Retina (tissue), 1 donor: ENCODE data around the gene AUTS2.

Experiments used
- DNase-seq: peaks from one replicate; pipeline ENCODE4 v3.0.0-alpha.2; 2016

The AUTS2 gene

DNA sequence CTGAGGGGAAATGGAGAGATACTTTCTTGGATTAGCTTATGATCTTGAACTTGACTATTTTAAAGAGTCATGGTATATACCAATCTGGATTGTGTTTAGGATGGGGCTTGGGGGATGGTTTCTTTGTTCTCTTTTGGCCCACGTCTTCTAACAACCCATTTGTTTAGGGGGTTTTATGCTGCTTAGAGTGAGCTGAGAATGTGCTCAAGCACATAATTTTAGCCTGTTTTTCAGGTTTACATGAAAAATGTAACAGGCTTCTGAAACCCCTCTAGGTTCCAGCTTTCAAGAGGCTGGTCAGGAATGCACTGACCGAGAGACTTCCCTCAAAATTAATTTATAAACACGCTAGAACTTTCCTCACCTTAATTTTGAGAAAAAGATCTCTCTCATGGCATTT lies 94.3 kb downstream of the AUTS2 start:
- DNase-seq: no peak

DNA sequence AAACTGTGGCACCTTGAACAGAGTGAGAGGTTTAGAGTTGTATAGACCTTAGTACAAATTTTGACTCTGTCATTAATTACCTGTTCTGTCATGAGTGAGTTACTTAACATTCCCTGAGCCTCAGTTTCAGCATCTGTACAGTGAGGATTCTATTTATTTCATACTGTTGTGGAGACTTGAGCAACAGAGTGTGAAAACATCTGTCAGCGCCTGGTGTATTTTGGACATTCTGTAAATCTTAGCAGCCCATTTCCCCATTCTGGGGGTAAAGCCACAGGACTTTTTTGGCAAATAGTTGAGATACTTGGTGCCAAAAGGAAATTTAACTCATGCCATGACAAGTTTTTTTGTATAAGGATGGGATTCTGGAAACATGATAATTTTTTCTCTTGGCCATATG lies 94.8 kb downstream of the AUTS2 start:
- no peak for DNase-seq

DNA sequence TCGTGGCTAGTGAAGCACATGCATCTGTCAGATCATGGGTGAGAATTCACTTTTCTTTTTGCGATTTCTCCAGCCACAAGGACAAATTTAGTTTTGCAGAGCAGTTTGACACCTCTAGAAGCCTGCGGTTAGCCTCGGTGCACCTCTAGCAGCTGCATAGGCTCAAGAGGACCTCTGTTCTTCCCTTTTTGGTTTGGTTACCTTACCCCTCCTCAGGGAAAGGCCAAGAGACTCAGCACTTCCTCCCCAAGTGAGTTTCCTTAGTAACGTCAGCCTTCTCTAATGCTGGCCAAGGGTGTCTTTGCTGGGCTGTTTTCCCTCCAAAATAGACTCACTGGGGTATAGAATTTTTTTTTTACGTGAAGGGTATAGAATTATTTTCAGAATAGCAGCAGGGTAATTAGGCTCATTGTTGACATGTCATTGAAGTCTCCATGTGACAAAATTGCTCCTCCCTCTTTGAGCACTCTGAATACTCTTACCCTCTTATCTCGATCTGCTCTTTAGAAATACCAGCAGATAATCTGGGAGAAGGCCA lies 97.8 kb downstream of the AUTS2 start:
- no peak for DNase-seq

DNA sequence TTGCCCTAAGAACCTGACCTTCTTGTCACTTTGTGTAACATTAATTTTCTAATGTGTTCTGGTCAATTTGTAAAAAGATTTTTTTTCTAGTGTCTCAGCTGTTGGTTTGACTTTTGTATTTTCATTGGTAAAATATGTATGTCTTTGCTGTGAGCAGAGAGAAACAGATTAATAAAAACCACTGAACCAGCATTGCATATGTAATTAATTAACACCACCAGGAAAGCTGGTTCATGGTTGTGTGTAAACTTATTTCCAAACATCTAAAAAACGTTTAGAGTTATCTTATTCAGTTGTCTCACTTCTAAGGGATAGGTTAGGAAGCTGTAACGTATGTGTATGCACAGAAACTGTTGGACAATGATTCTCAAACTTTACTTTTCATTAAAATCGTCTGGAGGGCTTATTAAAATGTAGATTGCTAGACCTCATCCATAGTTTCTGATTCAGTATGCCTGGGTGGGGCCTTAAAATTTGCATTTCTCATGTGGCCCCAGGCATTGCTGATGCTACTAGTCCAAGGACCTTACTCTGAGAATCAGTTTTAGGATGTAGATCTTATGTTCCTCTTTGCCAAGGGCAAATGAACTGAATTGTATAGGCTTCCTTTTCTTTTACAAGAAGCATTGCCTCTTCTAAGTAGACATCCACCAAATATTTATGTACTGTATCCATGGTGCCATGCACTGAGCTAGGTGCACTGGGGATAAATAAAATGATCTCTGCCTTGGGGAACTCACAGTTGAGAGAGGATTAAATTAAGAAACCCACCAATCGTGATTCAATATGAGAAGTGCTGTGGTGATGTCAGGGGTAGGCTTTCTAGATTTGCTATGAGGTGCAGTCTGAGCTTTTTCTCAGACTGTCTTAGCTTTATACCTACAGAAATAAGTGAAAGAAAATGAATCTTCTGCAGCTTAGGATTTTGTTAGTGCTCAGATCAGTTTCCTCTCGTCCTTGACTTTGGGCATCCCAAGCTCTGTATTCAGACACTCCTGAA lies 98.7 kb downstream of the AUTS2 start:
- no peak for DNase-seq

DNA sequence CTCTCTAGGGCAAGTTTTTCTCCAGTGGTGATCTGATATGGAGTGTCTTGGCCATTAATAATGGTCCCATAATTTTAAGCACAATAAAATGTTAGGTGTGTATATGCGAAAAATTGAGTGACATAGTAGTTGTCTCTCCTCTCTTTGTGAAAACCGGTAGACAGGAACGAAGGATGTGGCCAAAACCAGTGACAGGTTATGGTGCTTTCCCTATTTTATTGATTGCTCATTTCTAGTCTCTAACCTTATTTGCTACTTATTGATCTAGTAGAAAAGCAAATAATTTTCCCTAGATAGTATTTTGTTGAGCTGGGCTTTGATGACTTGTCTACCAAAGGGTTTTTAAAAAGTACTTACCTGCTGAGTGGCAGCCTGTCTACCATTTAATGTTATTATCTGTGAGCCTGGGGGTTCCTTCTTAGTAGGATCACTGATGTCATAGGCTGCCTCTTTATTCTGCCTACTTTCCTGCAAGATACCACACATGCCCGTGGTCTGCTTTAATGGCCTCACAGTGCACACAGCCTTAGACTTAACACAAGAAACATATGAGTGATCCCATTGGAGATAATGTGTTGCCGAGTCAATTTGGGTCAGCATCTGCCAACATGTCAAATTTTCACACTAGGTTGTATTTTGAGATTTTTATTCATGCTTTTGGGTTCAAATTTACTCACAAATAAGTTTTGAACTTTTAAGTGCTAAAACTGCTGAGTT lies 100.0 kb downstream of the AUTS2 start:
- DNase-seq: no peak

DNA sequence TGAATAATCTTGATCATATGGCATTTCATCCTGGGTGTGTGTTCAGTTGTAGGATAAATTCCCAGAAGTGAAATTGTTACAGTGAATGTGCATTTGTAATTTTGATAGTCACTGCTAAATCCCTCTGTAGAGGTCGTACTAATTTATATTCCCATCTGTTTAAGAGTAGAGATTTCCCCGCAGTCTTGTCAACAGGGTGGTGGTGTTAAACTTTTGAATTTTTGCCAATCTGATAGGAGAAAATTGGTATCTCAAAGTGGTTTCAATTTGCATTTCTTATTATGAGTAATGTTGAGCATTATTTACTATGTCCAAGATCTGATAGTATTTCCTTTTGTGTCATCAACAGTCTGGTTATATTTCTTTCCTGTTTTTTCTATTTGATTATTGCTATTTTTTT lies 101.7 kb downstream of the AUTS2 start:
- no peak for DNase-seq

DNA sequence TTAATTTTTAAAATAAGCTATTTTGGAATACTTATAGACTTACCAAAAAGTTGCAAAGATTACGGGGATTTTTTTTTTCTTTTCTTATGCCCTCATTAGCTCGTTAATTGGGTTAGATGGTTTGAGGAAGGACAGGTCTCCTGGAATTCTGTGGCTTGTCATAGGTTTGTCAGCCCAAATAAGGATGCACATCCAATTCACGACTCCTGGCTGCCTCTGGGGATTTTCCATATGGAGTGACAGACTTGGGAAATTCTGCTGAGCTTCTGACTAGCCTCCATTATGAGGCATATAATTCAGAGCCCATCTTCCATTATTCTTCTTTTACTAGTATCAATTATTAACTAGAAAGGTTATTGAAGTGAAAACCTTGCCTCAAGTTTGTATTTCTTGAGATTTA lies 102.1 kb downstream of the AUTS2 start:
- DNase-seq: no peak

DNA sequence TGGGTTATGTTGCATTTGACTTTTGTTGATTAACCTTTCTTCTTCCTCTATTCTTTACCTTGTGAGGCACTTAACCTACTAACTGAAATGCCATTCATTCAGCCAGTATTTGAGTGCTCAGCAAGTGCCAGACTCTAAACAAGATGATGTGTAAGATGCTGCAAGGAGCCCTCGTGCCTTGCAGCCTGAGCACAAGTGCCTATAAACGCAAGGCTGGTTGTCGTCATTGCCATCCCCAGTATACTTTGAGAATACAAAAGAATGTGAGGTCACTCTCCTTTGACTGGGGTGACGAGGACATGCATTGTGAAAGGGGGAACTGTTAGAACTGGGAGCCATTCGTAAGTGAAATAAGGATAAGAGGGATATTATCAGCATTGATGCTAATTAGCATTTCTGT lies 103.0 kb downstream of the AUTS2 start:
- no peak for DNase-seq

DNA sequence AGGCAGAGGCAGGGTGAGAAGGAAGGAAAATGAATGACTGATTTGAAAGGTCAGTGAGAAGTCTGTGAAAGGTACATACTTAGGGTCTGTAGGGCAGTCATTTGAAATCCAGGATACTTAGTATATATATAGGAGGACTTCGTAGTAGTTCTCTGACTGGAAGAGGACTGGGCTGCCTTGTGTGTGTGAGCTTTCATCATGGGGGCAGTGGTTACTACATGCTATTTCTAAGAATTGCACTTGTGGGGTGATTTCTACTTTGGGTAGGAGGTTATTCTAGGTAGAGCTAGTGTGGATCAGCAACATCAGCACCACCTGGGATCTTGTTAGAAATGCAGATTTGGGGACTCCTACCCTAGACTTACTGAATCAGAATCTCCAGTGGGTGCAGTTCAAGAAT lies 104.1 kb downstream of the AUTS2 start:
- DNase-seq: no peak

DNA sequence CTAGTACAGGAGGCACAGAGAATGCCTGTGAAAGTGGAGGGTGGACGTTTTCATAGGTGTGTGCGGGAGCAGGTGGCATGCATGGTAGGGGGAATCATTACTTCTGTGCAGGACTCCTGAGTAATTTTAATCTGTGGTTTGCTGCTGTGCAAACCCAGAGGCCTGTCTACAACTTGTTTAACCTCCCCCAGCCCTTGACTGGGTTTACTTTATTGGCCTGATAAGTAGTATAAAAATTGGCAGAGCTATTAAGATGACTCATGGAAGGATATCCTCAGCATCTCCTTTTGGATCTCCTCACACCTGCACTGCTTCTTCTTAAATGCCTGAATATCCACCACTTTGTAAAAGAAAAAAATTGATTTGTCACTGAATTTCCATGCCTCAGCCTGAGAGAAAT lies 104.8 kb downstream of the AUTS2 start:
- DNase-seq: no peak

DNA sequence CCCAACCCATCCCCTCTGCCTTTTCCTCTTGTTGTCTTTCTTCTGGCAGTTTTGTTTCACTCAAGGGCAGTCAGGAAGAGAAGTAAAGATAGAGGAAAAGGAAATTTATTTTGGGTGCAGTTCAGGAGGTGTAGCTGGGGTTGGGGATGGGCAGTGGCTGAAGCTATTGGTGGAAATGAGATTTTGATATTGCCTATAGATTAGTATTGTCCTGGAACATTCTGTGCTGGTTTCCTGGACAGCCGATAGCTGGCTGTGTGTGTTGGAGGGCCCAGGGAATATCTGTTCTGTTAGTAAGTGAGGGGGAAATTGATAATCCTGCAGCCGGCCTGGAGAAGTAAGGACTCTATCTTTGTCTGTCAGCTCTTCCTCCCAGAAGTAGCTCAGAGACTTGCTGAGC lies 107.8 kb downstream of the AUTS2 start:
- no peak for DNase-seq

DNA sequence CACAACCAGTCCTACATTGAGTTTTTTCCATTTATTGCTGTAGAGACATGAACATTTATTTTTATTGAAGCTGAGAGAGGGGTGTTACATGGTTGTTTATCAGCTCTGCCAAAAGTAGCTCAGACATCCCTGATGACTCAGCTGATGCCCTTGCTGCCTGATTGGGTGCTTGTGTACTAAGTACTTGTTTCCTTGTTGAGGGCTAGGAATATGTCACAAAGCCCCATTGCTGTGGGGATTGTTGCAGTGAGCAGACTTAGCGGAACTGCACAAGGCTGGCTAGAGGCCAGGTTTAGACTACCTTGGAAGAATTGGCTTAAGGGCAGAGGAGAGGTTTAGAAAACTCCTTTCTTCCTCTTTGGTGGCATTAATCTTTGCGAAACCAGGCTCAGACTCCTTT lies 110.6 kb downstream of the AUTS2 start:
- no peak for DNase-seq

DNA sequence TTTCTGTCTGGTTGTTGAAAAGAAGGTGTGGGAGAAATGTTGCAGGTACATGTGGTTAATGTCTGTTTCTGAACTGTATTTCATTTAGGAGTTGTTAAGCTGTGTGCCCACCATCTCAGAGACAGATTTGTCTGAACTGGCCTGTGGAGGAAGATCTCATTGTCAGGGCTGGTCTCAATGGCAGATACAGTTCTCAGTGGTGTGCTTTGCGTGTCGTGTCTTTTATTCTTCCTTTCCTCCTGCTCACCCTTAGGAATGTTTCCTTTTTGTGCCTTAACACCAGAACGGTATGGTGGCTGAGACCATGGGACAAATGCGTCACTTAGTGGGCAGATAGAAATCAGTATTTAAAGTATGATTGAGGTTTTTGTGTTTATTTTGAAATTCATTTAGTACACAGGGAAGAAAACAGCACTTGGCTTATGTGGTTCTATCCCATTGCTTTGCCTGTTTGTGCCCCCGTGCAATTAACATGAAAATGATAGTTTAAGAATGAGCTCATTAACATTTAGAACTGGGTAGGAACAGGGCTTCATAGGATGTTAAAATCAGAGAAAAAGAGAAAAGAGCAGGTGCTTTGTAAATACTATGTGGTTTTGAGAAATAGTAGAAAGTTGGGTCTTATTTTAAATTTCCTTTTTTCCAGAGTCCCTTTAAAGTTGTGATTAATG lies 112.6 kb downstream of the AUTS2 start:
- no peak for DNase-seq

DNA sequence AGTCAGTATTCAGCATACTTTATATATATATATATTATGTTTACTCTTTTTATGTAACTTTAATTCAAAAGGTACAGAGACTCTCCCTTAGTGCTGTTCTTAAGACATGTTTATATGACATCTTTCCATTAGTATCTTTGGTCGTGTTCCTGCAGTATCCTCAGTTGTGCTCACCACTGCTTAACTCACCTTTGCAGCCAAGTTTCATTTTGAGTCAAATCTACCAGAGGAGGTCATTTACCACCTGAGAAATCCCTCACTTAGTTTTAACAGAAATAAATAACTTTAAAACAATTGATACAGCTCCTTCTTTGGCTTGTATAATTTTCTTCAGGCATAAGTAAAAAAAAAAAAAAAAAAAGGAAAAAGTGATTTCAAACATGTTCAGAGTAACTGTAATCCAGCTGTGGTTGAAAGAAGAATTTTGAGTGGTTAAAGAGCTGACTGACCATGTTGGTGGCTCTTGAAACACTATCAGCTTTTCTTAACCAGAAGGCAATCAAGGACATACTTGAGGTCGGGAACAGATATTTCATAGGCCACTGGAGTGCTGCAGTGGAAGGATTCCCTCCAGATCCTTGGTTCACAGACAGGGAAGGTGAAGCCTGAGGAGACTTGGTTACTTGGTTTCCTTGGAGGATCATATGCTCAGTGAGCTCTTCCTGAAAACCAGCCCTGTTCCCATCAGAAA lies 116.8 kb downstream of the AUTS2 start:
- no peak for DNase-seq

DNA sequence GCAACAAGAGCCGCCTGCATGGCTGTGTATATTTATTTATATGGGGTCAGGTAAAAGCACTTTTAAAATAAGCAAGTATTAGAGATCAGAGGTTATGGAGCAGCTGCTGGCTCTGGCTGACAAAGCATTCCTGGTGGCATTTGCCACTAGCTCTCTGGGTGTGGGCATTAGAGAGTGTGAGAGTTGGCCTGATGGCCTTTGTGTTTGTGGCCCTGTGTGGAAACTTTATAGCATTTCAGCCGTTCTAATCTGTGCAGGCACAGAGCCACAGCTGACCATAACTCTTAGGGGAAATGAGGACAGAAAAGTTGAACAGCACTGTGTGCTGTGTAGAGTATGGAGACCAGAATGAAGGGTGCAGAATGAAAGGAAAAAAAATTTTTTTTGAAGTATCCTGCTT lies 118.9 kb downstream of the AUTS2 start:
- DNase-seq: no peak

DNA sequence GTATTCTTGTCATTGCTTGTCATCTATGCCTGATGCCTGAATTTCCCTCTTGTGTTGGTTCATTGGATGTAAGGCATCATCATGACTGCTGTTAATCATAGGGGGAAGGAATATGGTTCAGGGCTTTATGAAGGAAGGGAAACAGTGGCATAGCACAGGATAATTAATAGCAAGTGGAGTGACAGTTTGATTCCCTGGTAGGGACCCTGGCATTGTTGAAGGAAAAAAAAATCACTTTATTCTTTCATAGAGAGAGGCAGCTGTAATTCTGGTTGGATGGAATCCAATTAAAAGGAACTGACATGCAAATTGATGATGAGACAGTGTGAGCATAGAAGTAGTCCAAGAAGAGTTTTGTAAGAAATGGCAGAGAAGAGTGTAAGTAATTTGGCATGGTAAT lies 121.4 kb downstream of the AUTS2 start:
- peak; percentile 22 for DNase-seq

DNA sequence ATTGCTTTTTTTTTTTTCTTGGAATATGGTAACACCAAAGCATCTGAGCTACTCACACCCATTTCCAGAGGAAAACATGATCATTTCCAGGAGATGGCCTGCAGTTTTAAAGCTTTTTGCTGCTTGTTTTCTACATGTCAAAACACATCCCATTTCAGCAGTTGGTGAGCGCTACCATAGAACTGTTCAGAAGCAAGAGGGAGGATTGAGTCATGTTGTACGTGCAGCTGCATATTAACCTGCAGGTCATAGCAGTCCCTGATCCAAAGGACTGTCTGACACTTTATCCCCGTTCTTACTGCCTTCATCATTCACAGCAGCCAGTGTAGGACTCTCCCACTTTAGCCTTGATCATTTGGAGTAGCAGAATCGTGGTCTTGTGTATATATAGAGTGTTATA lies 124.6 kb downstream of the AUTS2 start:
- no peak for DNase-seq

DNA sequence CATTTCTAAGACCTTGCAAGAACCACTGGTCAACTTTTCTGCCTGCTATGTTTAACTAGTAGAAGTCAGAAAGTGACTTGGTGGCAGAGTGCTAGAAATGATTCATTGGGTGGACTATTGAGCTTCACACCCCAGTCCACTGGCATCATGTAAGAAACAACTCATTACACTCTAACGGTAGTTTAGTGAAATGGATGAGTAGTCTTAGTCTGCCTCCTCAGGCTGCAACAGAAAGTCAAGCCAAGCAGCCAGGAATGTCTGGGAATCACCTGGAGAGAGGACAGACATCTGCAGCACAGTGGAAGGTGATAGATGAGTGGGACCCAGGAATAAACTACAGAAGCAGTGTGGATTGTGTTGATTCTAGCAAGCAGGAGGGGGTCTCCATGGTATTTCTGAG lies 125.4 kb downstream of the AUTS2 start:
- no peak for DNase-seq

DNA sequence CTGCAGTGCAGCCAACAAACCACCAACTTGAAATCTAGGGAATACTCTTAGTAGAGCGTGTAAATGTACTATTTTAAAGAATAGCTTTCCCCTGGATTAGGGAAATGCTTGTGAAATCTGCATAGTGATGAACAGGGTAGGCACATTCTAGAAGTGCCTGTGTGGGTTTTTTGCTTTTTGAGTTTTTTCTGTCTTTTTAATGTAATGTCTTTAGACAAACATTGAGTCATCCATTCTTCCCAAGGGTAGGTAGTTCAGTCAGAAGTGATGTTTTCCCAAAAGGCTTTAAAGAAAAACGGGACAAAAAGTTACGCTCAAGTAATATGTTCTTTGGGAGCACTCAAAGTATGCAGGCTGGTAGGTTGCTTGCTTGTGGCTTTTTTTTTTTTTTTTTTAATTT lies 130.0 kb downstream of the AUTS2 start:
- DNase-seq: no peak

DNA sequence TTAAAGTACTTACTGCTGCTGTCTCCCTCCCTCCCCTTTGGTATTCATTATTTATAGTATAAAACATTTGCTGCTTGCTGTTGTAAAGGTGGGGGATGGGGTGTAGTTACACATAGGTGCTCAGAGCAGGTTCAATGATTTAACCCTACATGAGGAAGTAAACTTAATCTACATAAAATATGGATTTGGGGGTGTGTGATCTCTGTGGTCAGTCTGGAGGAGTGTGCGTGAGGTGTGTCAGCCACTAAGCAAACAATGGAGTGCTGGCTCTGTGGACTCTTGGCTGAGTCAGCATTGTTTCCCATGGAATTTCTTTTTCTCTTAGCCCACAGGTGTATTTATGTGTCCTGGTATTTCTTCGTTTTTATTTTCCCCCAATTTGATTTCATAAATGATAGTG lies 133.9 kb downstream of the AUTS2 start:
- DNase-seq: no peak

DNA sequence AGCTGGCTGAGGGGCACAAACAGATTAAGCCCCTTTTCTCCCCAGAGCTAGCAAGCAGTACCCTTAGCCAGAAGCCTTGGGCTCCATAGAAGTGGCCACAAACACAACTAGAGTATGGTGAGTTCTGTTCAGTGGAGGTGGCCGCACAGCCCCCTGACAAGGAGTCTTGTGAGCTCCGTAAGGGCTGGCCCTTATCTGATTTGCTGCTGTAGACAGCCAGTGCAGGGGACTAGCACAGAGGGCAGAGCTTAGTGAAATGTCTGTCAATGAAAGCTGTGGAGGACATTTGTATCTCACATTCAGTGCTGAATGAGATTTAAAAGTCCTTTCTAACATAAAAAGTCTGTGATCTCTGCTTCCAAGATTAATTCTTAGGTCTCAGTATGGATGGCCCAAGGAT lies 137.3 kb downstream of the AUTS2 start:
- DNase-seq: no peak

DNA sequence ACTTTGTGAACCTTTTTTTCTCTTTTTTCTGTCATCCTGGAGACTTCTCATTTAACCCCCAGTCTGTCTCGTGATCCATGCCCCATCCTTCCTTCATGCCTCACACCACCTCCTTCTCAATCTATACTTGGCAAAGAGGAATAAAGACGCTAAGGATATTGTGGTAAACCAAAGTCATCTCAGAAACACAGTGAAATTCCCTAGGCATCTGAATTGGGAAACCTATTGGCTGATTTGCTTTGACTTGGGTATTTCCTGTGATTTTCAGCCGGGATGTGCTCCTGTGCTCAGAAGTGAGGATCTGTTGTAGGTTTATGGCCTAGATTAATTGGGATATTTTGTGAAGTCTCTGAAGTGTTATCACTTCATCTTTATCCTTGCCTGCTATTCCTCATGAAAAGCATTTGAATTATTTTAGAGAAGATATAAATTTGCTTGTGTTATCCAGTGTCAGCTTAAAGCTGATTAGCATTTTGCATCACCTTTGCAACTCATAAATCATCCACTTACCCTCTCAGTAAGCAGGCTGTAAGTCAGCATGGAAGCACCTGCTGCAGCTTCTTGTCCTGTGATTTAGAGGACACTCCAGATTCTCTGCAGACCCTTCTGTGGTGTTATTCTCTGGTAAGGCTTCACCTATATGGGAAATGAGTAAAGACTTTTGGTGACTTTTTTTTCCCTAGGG lies 138.0 kb downstream of the AUTS2 start:
- DNase-seq: no peak
